NCI-H2227 (cell line): ENCODE data around the gene MTHFD2L.
"Not testable (repeated sequence)": the region's sequence is repeated elsewhere in the genome, so short reads cannot be mapped to it uniquely, and the experiment has no call there.

Experiments
- DNase-seq: peaks from one replicate; lab custom pipeline; 2025; ENCODE audit not compliant: unreplicated experiment; lab: John Stamatoyannopoulos, UW

MTHFD2L gene

DNA sequence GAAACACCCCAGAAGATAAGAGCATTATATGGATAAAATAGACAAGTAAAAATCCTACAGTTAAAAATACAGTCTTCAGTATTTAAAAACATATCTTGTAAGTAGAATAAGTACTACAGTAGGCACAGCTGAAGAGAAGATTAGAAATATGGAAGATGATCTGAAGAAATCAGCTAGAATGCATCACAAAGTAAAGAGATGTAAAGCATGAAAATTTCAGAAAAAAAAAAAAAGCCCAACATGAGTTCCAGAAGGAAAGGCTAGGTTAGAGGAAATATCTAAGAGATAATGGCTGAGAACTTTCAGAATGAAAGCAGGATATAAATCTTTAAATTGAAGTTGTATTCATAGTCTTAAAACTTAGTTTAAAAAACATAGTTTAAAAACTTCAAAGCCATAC is 171.4 kb downstream of the MTHFD2L start:
- no peak for DNase-seq

DNA sequence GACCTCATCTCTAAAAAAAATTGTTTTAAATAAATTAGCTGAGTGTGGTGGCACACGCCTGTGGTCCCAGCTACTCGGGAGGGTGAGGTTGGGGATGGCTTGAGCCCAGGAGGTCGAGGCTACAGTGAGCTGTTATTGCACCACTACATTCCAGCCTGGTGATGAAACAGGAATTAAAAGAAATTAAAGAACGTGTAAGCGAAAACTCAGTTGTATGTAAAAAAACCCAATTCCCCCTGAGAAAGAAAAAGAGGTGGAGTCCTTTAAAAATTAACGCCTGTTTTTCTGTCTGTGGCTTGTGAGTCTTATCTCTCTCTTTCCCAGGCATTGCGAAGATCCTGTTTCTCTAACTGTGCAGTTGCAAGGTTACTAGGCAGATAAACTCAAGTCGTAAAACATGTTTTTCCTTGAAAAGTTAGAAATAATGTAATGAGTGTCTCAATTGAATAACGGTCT is 172.4 kb downstream of the MTHFD2L start:
- DNase-seq, result no peak

DNA sequence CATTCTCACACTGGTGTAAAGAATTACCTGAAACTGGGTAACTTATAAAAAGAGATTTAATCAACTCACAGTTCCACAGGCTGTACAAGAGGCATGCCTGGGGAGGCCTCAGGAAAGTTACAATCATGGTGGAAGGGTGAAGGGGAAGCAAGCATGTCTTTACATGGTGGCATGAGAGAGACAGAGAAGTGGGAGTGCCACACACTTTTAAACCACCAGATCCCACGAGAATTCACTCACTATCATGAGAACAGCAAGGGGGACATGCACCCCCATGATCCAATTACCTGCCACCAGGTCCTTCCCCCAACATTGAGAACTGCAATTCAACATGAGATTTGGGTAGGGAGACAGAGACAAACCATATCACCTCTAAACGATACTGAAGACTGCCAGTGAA is 173.3 kb downstream of the MTHFD2L start:
- DNase-seq, result no peak

DNA sequence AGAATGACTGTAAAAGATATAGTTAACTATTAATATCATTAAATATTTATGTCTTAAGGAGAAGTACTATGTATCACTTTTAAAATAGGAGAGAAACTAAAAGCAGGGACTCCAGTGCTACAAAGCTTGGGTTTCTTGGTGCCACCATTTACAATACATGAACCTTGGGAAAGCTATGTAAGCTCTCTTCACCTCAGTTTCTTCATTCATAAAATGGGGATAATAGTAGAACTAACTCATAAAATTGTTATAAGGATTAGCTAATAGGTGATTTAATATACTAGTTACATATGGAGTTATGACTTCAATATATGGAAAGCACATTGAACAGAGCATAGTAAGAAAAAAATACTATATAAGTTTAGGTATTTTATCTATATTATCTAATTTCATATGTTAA is 174.0 kb downstream of the MTHFD2L start:
- no peak for DNase-seq

DNA sequence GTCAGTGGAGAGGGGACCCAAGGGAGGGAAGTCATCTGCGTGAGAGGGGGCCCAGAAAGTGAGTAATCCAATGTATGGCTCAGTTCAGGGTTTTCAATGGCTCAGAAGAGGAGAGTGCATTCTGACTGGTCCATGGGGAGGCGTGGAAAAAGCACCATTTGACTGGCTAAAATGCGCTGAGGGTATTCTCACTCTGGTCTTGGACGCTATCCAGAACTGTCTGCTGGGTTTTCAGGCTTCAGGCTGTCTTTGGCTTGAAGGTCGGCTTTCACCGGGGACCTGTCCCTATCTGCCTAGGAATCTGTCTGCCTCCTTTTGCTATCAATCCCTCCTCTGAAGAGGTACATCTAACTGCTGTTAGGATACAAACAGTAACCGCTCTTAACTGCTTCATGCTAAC is 176.7 kb downstream of the MTHFD2L start:
- DNase-seq, result no peak

DNA sequence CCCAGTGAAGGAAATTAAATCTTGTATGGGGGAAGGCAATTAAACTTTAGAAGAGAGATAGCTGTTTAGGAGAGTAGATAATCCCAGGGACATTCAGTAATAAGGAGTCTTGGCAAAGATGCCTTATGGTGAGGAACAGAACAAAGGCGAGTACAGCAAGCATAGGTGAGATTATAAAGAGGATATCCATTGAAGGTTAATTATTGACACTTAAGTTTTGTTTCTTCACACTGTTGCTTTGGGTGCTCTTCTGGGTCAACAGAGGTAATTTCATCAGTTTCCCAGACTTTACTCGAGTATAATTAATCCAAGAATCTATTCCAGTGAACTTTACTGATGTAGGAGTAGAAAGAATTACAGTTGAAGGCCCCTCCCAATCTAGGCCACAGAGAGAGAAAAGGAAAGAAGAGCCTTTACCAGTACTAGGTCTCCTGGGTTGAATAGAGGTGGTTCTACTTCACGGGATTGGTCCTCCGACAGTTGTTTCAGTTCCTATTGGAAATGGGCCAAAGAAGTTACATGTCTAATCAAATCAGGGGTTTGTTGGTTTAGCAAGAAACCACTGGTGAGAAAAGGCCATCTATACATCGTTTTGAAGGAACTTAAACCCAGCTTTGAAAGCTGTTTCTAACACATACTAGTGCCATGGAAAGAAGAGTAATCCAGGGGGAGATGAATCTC is 177.6 kb downstream of the MTHFD2L start:
- DNase-seq, result no peak

DNA sequence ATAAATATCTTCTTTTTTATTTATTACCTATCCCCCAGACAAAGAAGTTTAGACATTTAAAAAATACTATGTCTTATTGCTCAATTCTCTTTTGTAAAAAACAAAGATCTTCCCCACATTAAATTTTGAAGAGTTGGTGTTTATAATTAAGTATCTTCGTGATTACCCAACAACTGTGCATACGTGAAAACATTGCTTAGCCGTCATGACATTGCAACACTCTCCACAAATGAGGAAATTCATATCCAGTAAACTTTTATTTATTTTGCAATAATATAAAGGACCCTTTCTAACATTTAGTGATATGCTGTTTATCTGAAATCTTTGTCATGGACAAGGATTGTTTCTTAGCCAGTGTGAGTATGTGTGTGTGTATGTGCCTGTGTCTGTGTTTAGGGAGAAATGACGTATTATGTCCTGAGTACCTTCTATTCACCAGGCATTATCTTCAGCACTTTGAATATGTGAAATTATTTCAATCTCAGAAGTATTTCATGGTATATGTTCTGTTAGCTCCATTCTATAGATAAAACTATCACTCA is 180.9 kb downstream of the MTHFD2L start:
- no peak for DNase-seq

DNA sequence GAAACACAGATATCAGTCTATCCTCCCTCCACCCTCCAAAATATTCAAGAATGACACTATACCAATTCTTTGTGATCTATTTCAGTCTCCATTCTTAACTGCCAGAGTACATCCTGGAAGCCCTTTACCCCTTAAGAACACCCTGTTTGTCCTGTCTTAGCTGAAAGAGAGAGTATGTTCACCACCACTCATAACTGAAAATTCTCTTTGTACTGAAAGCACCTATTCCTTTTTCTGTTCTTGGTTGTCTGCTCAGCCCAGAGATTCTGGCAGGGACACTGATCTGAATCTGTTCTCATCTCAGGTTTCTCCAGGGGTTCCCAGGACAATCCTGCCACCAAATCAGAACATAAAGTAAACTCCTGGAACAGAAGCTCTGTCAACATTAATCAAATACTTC is 181.6 kb downstream of the MTHFD2L start:
- DNase-seq, result no peak

DNA sequence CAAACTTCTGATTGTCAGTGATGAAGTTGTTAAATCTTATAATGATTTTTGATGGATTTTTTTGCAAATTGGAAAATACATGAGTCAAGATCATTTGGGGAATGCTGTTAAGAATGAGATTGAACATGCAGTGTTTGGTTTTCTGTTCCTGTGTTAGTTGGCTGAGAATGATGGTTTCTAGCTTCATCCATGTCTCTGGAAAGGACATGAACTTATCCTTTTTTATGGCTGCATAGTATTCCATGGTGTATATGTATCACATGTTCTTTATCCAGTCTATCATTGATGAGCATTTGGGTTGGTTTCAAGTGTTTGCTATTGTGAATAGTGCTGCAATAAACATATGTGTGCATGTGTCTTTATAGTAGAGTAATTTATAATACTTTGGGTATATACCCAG is 182.5 kb downstream of the MTHFD2L start:
- not testable (repeated sequence) for DNase-seq

DNA sequence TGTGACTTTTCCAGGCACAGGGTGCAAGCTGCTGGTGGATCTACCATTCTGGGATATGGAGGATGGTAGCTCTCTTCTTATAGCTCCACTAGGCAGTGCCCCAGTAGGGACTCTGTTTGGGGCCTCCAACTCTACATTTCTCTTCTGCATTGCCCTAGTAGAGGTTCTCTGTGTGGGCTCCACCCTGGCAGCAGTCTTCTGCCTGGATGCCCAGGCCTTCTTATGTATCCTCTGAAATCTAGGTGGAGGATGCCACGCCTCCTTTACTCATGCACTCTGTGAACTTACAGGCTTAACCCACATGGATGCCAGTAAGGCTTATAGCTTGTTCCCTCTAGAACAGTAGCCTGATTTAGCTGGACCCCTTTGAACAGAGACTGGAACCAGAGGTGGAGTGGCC is 186.1 kb downstream of the MTHFD2L start:
- DNase-seq, result no peak
